CD1c-positive myeloid dendritic cell (primary cell): Measurements from ENCODE around the gene REM2.

Source experiments
- DNase-seq: peaks from one replicate; pipeline ENCODE4 v3.0.0-alpha.2; 2016; ENCODE audit errors: extremely low spot score

REM2 gene

GRCh38 chr14:22896760-22897159, 13.7 kb downstream of the REM2 start:
- DNase-seq = no peak

DNA sequence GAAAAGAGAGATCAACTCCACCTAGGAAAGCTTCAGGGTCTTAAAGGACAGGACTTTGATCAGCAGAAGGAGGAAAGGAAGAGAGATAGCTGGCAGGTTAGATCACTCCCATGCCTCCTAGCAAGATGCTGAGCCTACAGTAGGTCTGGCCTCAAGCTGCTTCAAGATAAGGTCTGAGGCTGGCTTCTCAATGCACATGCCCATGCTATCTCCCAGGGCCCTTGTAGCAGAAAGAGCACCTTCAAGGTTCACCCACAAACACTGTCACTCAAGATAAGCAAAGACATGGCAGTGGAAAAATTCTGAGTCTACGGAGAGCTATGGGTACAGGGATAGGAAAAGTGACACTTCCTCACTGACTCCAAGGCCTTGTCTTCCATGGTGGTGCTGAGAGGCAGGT, 14.3 kb downstream of the REM2 start:
- DNase-seq = no peak

DNA sequence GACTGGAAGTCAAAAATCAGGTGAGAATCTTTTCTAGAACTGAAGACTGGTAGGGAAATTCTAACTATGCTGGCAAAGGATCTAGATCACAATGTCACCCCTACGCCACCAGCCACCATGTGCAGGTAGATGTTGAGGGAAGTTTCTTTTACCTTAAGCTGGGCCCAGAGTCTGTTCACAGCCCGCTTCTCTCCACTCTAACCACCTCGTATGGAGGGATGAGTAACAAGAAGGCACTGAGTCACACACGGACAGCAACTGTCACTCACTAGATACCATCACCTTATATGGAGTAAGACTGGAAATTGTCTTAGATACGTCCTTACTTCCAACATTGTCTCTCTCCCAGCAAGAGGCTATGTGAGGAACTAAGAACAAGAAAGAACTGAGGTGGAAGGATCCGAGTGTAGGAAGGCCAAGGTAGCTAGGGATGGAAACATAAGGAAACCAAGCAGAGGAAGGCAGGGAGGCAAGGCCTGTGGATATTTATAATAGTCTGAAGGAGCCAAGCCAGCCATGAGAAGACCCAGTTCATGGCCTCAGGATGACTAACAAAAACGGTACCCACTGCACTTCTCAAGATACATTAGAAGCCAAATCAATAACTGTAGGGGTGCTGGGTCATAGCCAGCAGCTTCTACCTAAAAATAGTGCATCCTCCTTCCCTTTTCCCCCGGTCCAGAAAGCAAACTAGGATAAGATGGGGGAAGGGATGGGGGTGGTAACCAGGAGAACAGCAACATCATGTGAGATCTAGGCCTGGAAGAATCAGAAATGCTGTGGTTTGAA, 15.5 kb downstream of the REM2 start:
- DNase-seq = no peak

DNA sequence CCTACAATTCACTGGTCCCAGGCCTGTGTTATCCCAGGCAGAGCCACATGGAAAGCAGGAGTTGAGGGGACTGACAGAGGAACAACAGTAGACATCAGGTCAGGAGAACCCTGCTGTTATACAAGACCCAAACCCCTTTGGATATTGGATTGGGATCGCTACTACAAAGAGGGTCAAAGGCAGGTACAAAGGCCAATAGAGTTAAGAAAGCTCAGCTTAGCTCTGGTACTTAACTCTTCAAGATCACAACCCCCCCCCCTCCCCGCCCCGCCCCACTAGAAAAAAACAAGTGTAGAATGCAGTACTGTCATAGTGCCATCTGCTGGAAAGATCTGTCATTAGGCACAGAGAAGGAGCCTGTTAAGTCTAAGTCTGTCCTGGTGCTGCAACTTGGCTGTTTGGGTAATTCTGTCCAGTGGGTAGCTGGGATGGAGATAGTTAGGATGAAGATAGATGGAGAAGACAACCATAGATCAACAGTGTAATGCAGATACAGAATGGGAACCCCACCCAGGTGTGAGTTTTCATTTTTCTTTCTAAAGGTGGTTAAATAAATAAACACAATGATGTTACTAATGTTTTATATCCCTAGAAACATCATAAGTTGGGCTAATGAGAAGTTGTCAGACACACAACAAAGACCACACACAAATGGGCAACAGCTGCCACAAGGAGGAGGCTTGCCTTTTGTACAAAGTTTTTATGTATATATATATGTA, 17.2 kb downstream of the REM2 start:
- DNase-seq = peak; percentile 68

DNA sequence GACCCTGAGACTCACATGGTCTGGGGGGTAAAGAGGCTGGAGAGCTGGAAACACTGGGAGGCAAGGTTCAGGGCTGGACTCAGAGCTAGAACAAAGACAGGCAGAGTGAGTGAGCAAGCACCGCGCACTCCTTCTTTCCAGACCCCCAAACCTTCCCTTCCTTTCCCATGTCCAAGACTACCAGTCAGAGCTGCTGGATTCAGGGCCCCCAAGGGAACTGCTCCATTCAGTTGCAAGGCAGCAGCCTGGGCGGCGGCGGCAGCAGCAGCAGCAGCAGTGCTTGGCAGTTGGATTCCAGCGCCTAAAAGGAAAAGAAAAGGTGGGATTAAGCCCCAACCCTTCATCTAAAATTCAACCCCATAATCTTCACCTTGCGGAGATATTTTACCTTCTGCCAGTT, 18.8 kb downstream of the REM2 start:
- DNase-seq = no peak

DNA sequence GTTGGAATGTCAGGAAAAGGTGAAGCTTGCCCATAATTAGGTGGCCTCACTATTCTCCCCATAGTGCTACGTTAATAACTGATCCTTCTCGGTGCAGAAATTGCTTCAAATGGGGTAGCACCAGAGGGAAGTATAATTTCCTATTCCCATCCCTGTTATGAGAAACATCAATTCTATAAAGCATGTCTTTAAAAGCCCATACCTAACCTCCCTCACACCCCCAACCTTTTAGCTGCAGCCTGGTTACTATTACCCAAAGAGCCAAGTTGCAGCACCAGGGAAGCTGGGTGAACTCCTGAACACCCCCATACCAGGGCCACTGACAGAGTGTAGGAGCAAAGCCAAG, 20.7 kb downstream of the REM2 start:
- no peak for DNase-seq

DNA sequence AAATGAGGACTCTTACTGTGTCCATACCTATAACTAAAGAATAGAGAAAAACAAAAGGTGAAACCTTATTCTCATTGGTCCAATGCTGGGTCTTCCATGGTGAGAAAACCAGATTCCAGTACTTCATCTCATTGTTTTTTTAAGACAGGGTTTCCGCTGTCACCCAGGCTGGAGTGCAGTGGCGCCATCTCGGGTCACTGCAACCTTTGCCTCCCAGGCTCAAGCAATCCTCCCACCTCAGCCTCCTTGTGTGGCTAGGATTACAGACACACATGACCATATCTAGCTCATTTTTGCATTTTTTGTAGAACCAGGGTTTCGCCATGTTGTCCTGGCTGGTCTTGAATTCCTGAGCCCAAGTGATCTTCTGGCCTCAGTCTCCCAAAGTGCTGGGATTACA, 22.6 kb downstream of the REM2 start:
- DNase-seq = no peak

DNA sequence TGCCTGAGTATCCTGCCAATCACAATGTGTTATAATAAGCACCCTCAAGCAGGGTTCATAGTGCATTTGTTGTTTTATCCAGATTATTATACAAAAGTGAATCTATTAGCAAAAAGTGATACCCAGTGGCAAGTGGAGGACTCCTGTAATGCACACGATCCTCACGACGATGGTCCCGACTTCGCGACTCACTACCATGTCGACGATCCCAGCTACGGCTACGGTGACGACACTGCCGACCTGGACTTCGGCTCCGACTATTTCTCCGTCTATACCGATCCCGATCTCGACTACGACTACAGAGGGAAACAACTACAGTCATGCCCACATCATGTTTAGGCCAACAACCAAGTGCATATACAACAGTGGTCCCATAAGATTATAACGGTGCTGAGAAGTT, 23.1 kb downstream of the REM2 start:
- no peak for DNase-seq

- DNase-seq = no peak
These were observed 24.4 kb downstream of the REM2 start for GRCh38 chr14:22907429-22907828.

GRCh38 chr14:22908601-22909000, 25.6 kb downstream of the REM2 start:
- no peak for DNase-seq

DNA sequence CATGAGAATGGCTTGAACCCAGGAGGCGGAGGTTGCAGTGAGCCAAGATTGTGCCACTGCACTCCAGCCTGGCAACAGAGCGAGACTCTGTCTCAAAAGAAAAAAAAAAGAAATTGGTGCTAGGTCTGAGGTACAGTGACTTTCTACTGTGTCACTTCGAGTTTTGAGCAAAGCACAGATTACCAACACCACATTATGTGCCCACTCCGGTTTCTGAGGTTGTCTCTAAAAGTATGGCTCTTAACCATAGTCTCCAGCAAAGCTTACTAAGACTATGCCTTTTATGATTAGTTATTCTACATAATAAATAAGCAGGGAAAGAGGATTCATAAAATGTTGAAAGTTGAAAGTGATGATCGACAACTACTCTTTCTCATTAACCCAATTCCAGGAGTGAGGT, 27.9 kb downstream of the REM2 start:
- DNase-seq = no peak

GRCh38 chr14:22914836-22915235, 31.8 kb downstream of the REM2 start:
- peak; percentile 27 for DNase-seq

DNA sequence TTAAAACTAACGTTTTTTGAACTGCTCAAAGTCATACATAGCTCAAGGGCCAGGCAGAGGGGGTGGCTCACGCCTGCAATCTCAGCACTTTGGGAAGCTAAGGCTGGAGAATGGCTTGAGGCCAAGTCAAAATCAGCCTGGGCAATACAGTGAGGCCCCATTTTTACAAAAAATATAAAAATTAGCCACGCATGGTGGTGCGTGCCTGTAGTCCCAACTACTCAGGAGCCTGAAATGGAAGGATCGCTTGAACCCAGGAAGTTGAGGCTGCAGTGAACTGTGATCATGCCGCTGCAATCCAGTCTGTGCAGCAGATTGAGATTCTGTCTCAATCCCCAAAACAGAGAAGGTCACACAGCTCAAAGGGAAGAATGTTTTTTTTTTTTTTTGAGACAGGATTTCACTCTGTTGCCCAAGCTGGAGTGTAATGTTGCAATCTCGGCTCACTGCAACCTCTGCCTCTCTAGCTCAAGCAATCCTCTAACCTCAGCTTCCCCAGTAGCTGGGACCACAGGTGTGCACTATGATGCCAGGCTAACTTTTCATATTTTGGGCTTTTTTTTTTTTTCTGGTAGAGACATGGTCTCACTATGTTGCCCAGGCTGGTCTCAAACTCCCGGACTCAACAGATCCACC, 33.0 kb downstream of the REM2 start:
- DNase-seq = peak; percentile 70

DNA sequence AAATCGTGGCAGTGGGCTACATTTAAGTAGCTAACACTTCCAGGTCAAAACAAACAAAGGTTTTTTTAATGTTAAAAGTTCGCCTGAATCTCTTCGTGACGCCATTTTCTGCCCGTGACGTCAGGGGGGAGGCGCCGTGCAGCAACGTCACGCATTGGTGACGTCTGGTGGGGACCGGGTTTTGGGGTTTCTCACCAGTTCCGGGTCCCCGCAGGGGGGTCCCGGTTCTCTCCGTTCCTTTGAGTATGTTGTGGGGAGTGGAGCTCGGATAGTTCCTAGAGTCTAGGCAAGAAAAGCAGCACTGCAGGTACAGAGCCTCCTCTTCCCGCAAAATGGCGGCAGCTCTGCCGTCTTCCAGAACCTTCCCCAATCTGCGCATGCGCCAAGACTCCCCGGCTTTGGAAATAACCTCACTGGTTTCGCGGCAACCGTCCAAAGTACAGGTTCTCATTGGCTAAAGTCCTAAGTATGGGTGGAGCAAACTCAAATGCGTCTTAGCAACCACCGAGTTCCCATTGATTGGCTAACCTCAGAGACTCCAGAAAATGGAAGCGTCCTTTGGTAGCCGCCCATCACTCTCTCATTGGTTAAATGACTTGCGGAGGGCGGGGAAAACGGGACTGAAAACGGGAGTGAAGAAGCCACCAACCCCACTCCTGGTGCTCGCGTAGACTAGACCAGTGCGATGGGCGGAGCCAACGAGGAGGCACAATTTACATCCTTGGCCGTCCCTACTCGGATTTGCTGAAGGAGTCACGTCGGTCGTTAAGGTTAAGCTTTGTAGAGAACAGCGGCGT, 36.0 kb downstream of the REM2 start, which contains the start of gene RBM23:
TSS of gene RBM23 (minus strand) at position 346 of the 797 bp plus-strand sequence.
- DNase-seq = peak; percentile 100

DNA sequence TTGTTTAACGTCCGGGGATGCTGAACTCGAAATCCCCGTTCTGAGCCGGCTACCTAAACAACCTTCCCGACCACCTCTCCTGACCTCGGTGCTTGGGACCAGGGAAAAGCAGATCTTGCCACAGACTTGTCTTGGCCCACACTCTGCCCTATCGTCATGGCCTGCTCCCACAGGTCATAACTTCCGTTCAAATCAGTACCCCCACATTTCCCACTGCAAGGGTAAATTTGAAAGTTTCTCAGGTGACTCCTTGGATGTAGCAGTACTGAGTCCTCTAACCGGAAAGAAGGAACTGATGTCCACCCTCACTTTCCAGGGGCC, 36.5 kb downstream of the REM2 start:
- no peak for DNase-seq

DNA sequence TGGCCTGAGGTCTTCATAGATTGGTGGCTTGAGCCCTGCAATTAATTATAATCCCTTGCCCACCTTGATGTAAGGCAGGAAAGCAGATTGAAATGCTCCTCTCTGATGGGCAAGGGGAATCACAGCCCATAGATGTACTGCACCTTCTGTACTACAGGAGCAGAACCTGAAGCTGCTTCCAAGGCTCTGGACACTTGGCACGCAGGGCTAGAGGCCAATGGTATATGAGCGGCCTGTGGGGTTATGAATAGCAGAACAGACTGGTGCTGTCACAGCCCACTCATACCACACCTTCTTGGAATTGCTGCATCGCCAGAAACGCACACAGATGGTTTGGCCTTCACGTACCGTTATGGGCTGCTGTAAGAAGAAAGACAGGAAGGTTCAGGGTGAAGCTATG, 37.7 kb downstream of the REM2 start:
- DNase-seq = no peak

GRCh38 chr14:22922294-22922693, 39.3 kb downstream of the REM2 start:
- no peak for DNase-seq

DNA sequence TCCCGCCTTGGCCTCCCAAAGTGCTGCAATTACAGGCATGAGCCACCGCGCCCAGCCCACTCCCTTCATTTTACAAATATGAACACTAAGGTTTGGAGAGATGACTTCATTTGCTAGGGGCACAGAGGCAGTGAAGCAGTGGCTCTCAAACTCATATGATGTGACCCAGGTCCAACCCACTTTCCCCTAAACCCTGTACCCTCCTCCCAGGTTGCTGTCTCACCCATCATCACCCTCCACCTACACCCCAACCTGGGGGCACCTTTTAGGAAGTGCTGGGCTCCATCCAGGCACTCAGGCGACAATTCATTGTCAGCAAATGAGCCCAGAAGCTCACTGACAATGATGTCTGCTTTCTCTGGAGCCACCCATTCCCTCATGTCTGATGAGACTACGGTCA, 40.7 kb downstream of the REM2 start:
- no peak for DNase-seq

- no peak for DNase-seq
These were observed 42.5 kb downstream of the REM2 start for GRCh38 chr14:22925513-22925912.

DNA sequence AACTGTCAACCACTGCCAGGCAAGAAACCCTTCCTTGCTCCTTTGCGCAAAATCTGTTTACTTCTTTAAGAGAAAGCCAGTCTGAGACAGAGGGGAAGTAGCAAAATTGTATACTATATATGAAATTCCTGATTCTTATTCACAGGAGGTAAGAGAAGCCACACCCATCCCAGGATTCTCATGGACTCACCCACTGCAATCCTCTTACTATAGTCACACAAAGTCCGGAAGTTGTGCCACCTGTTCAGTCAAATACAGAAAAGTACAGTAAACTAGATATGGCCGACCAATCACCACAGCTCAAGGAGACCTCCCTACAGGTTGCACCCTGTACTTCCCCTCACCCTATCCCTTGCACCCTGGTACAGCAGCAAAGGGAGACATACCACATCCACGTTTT, 43.3 kb downstream of the REM2 start:
- no peak for DNase-seq

GRCh38 chr14:22928237-22929103, 45.4 kb downstream of the REM2 start:
- DNase-seq = no peak
